Panc1 (cell line): ENCODE data around the gene PIGM. TPM values are rescaled to one million over a fixed set of nuclear protein-coding genes. Genes with fewer than 3 reads are reported as not detected.

Experiments
- ATAC-seq: fragments of 200-7000 bp; cut with Tn5 transposase; 2 replicates; pipeline ENCODE4 v1.9.1; 2020; ENCODE audit warnings: mild to moderate bottlenecking, moderate library complexity
- BruUV-seq: library from RNA; stranded (reverse); fragments of 400-500 nt; replicated peaks from 2 replicates; lab custom pipeline; 2021; lab: Mats Ljungman, UMichigan
- CTCF ChIA-PET: fragments of 300-600 bp; sonication (Branson Sonifier 250); formaldehyde crosslinking; loops from one replicate; lab custom pipeline; 2022; ENCODE audit warnings: antibody characterized with exemption; lab: Charles Lee
- POLR2A ChIA-PET: fragments of 300-600 bp; sonication (Branson Sonifier 250); formaldehyde crosslinking; loops from one replicate; lab custom pipeline; 2022; ENCODE audit warnings: antibody characterized with exemption; lab: Charles Lee
- DNase-seq: peaks from one replicate; pipeline ENCODE4 v3.0.0-alpha.2; 2010; ENCODE audit warnings: low read depth, low spot score
- H3K27ac ChIP-seq: 2 replicates; pipeline ENCODE4 v1.5.1; 2011; ENCODE audit warnings: mild to moderate bottlenecking, low read length, inconsistent platforms
- H3K27me3 ChIP-seq: fragments of 200-500 bp; sonication (Bioruptor generic); 2 replicates; pipeline ENCODE4 v1.6.0; 2014; ENCODE audit warnings: low read length, inconsistent platforms; ENCODE audit not compliant: control insufficient read depth, insufficient read depth
- H3K36me3 ChIP-seq: fragments of 200-500 bp; sonication (Bioruptor generic); 2 replicates; pipeline ENCODE4 v1.5.1; 2014; ENCODE audit warnings: inconsistent platforms, mild to moderate bottlenecking, low read length, moderate library complexity; ENCODE audit not compliant: control insufficient read depth, insufficient read depth
- H3K4me1 ChIP-seq: 2 replicates; pipeline ENCODE4 v1.5.1; 2011; ENCODE audit warnings: inconsistent platforms, mild to moderate bottlenecking, low read length, moderate library complexity; ENCODE audit not compliant: control insufficient read depth, insufficient read depth
- H3K4me3 ChIP-seq, 2 experiments: 2 replicates each; pipeline ENCODE4 v1.5.1; 2011 to 2012; ENCODE audit warnings: low read depth in 2 of 2, low read length in 2 of 2, mild to moderate bottlenecking in 2 of 2, inconsistent platforms in 1 of 2, moderate library complexity in 1 of 2
- H3K9me3 ChIP-seq: fragments of 200-500 bp; sonication (Bioruptor generic); 2 replicates; pipeline ENCODE4 v1.5.1; 2014; ENCODE audit warnings: low read depth, mild to moderate bottlenecking, inconsistent platforms, low read length, moderate library complexity; ENCODE audit not compliant: control insufficient read depth, insufficient read depth
- CTCF ChIP-seq: fragments of 450-650 bp; IDR thresholded peaks from 2 replicates; pipeline ENCODE4 v1.5.1; 2017; ENCODE audit warnings: mild to moderate bottlenecking
- POLR2AphosphoS5 ChIP-seq: IDR thresholded peaks from 2 replicates; pipeline ENCODE4 v1.6.1; 2012; ENCODE audit warnings: mild to moderate bottlenecking, low read depth, low read length, moderate library complexity
- SIN3A ChIP-seq: IDR thresholded peaks from 2 replicates; pipeline ENCODE4 v1.6.1; 2012; ENCODE audit warnings: low read depth, mild to moderate bottlenecking, low read length, moderate library complexity, borderline replicate concordance; ENCODE audit not compliant: insufficient read depth
- TCF7L2 ChIP-seq: IDR thresholded peaks from 2 replicates; pipeline ENCODE4 v1.6.1; 2011; ENCODE audit warnings: mild to moderate bottlenecking, low read depth, low read length, inconsistent platforms
- in situ Hi-C: cut with HindIII; loops from 2 replicates; pipeline ENCODE4 v1.10.0; 2016; ENCODE audit warnings: low sequenced_read_pairs, low pct_unique_long_range_greater_than_20kb
- intact Hi-C: fragments of 100-400 bp; cut with micrococcal nuclease; formaldehyde crosslinking; loops from one replicate; pipeline ENCODE4 v1.10.0; 2022; ENCODE audit not compliant: unreplicated experiment
- total RNA-seq: library from RNA; stranded (reverse); gene quantifications from one replicate; pipeline ENCODE4 v1.2.1, GENCODE V29; 2021; ENCODE audit not compliant: unreplicated experiment
- TF ChIP-seq, protein P1 (sequence below), 2 experiments: IDR thresholded peaks; 2 replicates each; pipeline ENCODE4 v1.6.1; 2011 to 2012; ENCODE audit warnings: low read depth in 2 of 2, control low read depth in 1 of 2, low read length in 1 of 2, mild to moderate bottlenecking in 1 of 2, moderate library complexity in 1 of 2; ENCODE audit not compliant: insufficient read depth in 1 of 2

The PIGM gene
- total RNA-seq, 1 experiment from 2014 or later, result 4.4 TPM

- Histone ChIP-seq H3K27ac (no peak overlapping the region), H3K4me1 (no peaks in the 10 kb centered on the region), H3K27me3 (peaks cover 6% of the 10 kb centered on the region; the same call in 1 of the 2 replicates), H3K9me3 (no peaks in the 10 kb centered on the region), H3K36me3 (no peaks in the 10 kb centered on the region), H3K4me3 (no peak overlapping the region)
- in situ Hi-C loops (no loop called here), intact Hi-C loops (no loop called here)
- TF ChIP-seq TCF7L2 (no peak), SIN3A (no peak), CTCF (no peak), POLR2AphosphoS5 (no peak)
- TF ChIP-seq, protein P1, sequence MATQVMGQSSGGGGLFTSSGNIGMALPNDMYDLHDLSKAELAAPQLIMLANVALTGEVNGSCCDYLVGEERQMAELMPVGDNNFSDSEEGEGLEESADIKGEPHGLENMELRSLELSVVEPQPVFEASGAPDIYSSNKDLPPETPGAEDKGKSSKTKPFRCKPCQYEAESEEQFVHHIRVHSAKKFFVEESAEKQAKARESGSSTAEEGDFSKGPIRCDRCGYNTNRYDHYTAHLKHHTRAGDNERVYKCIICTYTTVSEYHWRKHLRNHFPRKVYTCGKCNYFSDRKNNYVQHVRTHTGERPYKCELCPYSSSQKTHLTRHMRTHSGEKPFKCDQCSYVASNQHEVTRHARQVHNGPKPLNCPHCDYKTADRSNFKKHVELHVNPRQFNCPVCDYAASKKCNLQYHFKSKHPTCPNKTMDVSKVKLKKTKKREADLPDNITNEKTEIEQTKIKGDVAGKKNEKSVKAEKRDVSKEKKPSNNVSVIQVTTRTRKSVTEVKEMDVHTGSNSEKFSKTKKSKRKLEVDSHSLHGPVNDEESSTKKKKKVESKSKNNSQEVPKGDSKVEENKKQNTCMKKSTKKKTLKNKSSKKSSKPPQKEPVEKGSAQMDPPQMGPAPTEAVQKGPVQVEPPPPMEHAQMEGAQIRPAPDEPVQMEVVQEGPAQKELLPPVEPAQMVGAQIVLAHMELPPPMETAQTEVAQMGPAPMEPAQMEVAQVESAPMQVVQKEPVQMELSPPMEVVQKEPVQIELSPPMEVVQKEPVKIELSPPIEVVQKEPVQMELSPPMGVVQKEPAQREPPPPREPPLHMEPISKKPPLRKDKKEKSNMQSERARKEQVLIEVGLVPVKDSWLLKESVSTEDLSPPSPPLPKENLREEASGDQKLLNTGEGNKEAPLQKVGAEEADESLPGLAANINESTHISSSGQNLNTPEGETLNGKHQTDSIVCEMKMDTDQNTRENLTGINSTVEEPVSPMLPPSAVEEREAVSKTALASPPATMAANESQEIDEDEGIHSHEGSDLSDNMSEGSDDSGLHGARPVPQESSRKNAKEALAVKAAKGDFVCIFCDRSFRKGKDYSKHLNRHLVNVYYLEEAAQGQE (IDR thresholded peaks at IDR 0.05; ENCODE audit: insufficient read depth in 1 of 2, low read depth in 2 of 2, low read length in 1 of 2), result no peak
- CTCF ChIA-PET, result interaction anchor here (0.6 kb wide), 1 partner anchor 32 kb away, joined by 3 read pairs; no protein-coding TSS in a partner anchor
- BruUV-seq, result no TSS peak
- ATAC-seq, result no peak
- no peak for DNase-seq
- POLR2A ChIA-PET, result no interaction called here
Observed at GRCh38 chr1:160001440-160001839, 30.4 kb downstream of the PIGM start.

- TF ChIP-seq TCF7L2 (no peak), POLR2AphosphoS5 (no peak), CTCF (no peak), SIN3A (no peak)
- TF ChIP-seq, protein P1 (IDR thresholded peaks at IDR 0.05; ENCODE audit: insufficient read depth in 1 of 2, low read depth in 2 of 2, low read length in 1 of 2), result no peak
- ATAC-seq (no peak), DNase-seq (no peak)
- POLR2A ChIA-PET, result interaction anchor here (0.7 kb wide), 1 partner anchor 74 kb away, joined by 3 read pairs; no protein-coding TSS in a partner anchor
- in situ Hi-C loops, result no loop called here
- Histone ChIP-seq H3K27me3 (peaks cover 6% of the 10 kb centered on the region; the same call in 1 of the 2 replicates), H3K36me3 (no peaks in the 10 kb centered on the region), H3K4me1 (no peaks in the 10 kb centered on the region), H3K4me3 (no peak overlapping the region), H3K9me3 (no peaks in the 10 kb centered on the region), H3K27ac (no peak overlapping the region)
- no TSS peak for BruUV-seq
- intact Hi-C loops, result no loop called here
- CTCF ChIA-PET, result interaction anchor here (0.7 kb wide), 2 partner anchors 15 to 56 kb away, joined by 3 read pairs; no protein-coding TSS in a partner anchor
Observed at GRCh38 chr1:159999204-159999603, 32.6 kb downstream of the PIGM start.
